Ovary (tissue), 3 donors: ENCODE results near the gene FHAD1.

Experiments
- CTCF ChIP-seq, 3 donors: fragments of 450-650 bp in 2 of 3; fragments of 200-600 bp in 1 of 3; IDR thresholded peaks; one replicate each; pipeline versions ENCODE4 v1.5.1 to v1.8.0; 2016 to 2022; ENCODE audit warnings: antibody characterized with exemption in 3 of 3, mild to moderate bottlenecking in 1 of 3
- EP300 ChIP-seq: sonication (generic); formaldehyde crosslinking; IDR thresholded peaks from one replicate; pipeline ENCODE4 v1.6.1; 2017; ENCODE audit warnings: antibody characterized with exemption
- donor health status: DM: no; HTN: no; CAD: no.

- TF ChIP-seq CTCF (IDR thresholded peaks at IDR 0.05) (no peak), EP300 (no peak)
Measured at GRCh38 chr1:15358565-15359133, 111.6 kb downstream of the FHAD1 start.
